ENCODE measurements around the gene HOXA7. TPM values are rescaled to one million over a fixed set of nuclear protein-coding genes. Genes with fewer than 3 reads are reported as not detected.

Gene HOXA7
- total RNA-seq, 4 donors from 2014 or later = 3.3 to 11.8 (median 5.7) TPM

DNA sequence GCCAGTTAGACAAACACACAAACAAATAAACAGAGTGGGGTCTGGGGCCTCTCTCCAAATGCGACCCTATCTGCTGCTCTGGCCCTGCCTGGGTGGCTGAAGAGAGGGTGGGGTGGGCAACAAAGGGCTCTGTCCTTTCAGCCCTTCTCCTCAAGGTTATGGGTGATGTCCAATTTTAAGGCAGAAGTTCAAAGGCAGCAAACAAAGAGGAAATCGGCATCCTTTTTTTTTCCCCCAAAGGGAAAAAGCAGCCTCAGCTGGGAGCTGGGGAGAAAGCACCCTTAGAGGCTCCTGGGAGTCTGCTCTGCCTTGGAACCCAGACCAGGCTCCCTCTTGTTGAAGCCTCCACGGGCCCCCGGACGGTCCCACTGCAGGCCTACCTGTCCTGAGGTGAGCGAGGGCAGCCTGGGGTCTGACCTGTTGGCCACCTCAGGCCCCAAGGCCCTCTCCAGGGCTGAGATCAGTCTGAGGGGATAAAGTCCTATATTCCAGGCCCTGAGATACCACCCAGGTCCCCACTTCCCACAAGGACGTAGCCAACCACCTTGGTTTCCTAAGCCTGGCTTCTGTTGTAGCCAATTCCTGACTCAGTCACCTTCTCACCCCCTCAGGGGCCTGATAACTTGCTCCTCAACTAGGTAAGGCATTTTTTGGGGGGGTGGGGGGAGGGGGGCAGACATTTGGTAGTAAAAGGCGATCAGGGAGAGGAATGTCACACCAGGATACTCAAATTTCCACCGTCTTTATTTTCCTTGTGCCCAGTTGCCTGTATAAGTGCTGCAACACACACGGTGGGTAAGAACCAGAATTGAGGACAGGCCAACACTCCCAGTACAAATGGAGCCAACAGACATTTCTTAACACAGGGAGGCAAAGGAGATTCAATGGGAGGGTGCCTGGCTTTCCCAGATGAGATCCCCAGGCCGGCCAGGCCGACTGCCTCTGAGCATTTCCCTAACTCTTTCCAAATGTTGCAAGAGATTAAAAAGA lies 24.3 kb upstream of the HOXA7 start:
- DNase-seq = peak in 1 of 3 donors; percentile 37
- Histone ChIP-seq H3K36me3 (no peaks in the 10 kb centered on the region), H3K4me1 (peaks cover 5 to 27% (median 10%) of the 10 kb centered on the region in 4 donors), H3K4me3 (no peak overlapping the region), H3K9me3 (no peaks in the 10 kb centered on the region), H3K27me3 (peaks cover 4 to 37% of the 10 kb centered on the region in 2 donors), H3K27ac (peak overlapping the region in 1 of 4 donors; percentile 75)
- TF ChIP-seq POLR2A (IDR thresholded peaks at IDR 0.05) (no peak), CTCF (IDR thresholded peaks at IDR 0.05) (no peak)

DNA sequence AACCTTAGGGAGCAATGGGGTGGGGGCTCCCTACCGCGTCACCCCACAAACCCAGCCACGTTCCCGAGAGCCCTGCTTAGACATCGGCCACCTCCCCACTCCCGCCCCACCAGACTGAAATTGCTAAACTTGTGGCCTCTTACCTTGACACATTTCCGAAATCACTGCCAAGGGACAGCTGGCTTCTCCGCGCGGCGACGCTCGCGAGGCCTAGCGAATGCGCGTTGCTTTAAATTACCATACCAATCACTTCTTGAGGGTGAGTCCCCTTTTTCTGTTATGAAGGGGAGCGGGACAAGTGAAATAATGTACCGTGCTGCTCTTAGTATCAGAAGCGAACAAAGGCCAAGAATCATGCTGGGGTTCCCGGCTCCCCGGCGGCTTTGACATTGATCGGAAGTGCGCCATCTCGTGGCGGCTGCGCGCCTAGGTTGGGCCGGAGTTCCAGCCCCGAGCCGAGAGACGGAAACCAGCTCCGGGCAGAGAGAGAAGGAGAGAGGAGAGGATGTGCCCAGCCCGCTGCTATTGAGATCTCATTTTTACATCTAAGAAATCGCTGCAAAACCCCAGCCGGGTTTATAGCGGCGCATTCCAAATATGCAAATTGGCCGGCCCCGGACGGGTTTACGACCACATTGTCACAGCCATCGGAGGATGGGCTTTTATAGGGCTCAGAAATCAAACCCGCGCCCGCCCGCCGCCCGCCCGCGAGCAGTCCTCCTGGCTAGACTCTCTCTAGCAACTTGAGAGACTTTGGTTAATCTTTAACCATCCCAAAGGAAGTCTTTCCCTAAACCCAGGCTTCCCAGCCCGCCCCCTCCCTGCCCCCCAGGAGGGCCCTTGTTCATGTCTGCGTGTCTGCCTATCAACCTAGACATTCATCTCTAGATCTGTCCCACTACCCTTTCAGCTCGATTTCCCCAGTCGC lies 23.3 kb upstream of the HOXA7 start:
- peaks cover 4 to 29% of the 10 kb centered on the region in 2 donors for H3K27me3 ChIP-seq
- H3K4me3 ChIP-seq = peak overlapping the region in 2 of 4 donors; percentile 34 to 38

DNA sequence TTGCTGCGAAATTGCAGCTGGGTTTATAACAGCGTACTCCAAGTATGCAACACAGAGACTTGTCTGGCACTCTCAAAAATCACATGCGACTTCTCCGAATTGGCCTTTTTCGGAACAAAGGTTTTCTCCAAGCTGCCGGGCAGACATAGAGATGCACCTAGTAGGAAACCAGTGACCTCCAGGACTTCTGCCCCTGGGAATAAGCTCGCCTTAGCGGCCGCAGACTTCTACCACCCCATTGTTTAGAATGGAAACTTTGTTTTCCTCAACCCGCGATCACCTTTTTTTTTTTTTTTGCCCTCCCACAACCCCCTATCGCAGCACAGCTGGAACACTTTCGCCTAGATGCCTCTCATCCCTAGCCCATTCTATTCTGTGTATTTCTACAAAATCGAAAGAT lies 22.6 kb upstream of the HOXA7 start:
- H3K27ac ChIP-seq = peak overlapping the region in 3 of 4 donors; percentile 17 to 75 (median 59)

More for the DNA sequence above, 23.3 kb upstream of the HOXA7 start:
- peak; percentile 56 to 91 (median 82) for TF ChIP-seq CTCF (IDR thresholded peaks at IDR 0.05)
- peak in 1 of 2 donors; percentile 11 for TF ChIP-seq POLR2A (IDR thresholded peaks at IDR 0.05)
- H3K4me1 ChIP-seq = peaks cover 5 to 26% (median 8%) of the 10 kb centered on the region in 4 donors
- H3K36me3 ChIP-seq = no peaks in the 10 kb centered on the region
- peak in 2 of 3 donors; percentile 87 to 91 for DNase-seq
- no peaks in the 10 kb centered on the region for H3K9me3 ChIP-seq
- peak overlapping the region in 3 of 4 donors; percentile 17 to 75 (median 59) for H3K27ac ChIP-seq

GRCh38 chr7:27178366-27178765 lies 21.9 kb upstream of the HOXA7 start:
- peaks cover 0 to 22% of the 10 kb centered on the region in 2 donors for H3K27me3 ChIP-seq
- TF ChIP-seq POLR2A (IDR thresholded peaks at IDR 0.05) (no peak), CTCF (IDR thresholded peaks at IDR 0.05) (no peak)

More for the DNA sequence above, 22.6 kb upstream of the HOXA7 start:
- no peaks in the 10 kb centered on the region for H3K9me3 ChIP-seq
- H3K36me3 ChIP-seq = no peaks in the 10 kb centered on the region
- H3K4me3 ChIP-seq = peak overlapping the region in 2 of 4 donors; percentile 34 to 38
- H3K4me1 ChIP-seq = peaks cover 3 to 26% (median 6%) of the 10 kb centered on the region in 4 donors
- DNase-seq = peak in 2 of 3 donors; percentile 34 to 46
- peaks cover 4 to 28% of the 10 kb centered on the region in 2 donors for H3K27me3 ChIP-seq
- TF ChIP-seq POLR2A (IDR thresholded peaks at IDR 0.05) (no peak), CTCF (IDR thresholded peaks at IDR 0.05) (no peak)

GRCh38 chr7:27177795-27178320 lies 21.4 kb upstream of the HOXA7 start:
- peak in 1 of 3 donors; percentile 23 for DNase-seq
- TF ChIP-seq POLR2A (IDR thresholded peaks at IDR 0.05) (no peak), CTCF (IDR thresholded peaks at IDR 0.05) (no peak)
- Histone ChIP-seq H3K9me3 (no peaks in the 10 kb centered on the region), H3K4me3 (peak overlapping the region in 2 of 4 donors; percentile 33 to 38), H3K36me3 (no peaks in the 10 kb centered on the region), H3K27me3 (peaks cover 0 to 17% of the 10 kb centered on the region in 2 donors), H3K4me1 (peaks cover 0 to 24% (median 10%) of the 10 kb centered on the region in 4 donors), H3K27ac (peak overlapping the region in 2 of 4 donors; percentile 44 to 88)

More at GRCh38 chr7:27178366-27178765, 21.9 kb upstream of the HOXA7 start:
- Histone ChIP-seq H3K4me3 (peak overlapping the region in 2 of 4 donors; percentile 28 to 38), H3K27ac (no peak overlapping the region), H3K9me3 (no peaks in the 10 kb centered on the region), H3K36me3 (no peaks in the 10 kb centered on the region), H3K4me1 (peaks cover 0 to 24% (median 6%) of the 10 kb centered on the region in 4 donors)
- peak in 2 of 3 donors; percentile 19 to 40 for DNase-seq

Data from Peyer's patch (tissue), 4 donors.